ENCODE measurements around the gene TERT.

DNA sequence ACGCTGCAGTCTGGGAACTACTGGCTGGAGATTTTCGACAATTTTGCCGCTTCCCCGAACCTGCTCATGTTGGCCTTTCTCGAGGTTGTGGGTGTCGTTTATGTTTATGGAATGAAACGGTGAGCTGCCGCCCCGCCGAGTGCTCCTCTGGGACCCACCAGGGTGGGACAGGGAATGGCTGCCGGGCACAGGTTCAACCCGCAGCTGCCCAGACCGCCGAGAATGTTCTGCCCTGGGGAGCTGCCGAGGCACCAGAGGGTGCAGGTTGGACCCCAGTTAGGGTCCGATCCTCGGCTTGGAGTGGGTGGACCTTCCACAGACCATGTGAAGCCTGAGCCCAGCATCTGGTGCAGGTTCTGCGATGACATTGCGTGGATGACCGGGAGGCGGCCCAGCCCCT, 50.6 kb downstream of the TERT start:
- TF ChIP-seq, protein P1, sequence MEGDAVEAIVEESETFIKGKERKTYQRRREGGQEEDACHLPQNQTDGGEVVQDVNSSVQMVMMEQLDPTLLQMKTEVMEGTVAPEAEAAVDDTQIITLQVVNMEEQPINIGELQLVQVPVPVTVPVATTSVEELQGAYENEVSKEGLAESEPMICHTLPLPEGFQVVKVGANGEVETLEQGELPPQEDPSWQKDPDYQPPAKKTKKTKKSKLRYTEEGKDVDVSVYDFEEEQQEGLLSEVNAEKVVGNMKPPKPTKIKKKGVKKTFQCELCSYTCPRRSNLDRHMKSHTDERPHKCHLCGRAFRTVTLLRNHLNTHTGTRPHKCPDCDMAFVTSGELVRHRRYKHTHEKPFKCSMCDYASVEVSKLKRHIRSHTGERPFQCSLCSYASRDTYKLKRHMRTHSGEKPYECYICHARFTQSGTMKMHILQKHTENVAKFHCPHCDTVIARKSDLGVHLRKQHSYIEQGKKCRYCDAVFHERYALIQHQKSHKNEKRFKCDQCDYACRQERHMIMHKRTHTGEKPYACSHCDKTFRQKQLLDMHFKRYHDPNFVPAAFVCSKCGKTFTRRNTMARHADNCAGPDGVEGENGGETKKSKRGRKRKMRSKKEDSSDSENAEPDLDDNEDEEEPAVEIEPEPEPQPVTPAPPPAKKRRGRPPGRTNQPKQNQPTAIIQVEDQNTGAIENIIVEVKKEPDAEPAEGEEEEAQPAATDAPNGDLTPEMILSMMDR (IDR thresholded peaks at IDR 0.05), result no peak
- no peak for TF ChIP-seq EZH2 (IDR thresholded peaks at IDR 0.05; ENCODE audit: borderline replicate concordance, insufficient read depth, low read depth, low read length, poor library complexity, severe bottlenecking)
